SK-N-SH treated with all-trans-retinoic acid at 6 μM for 48 hours (cell line): ENCODE results near the gene DUSP11.

Experiments
- ATAC-seq: fragments of 200-7000 bp; cut with Tn5 transposase; 3 replicates; pipeline ENCODE4 v1.9.1; 2020; ENCODE audit warnings: mild to moderate bottlenecking, moderate library complexity
- ARNTL ChIP-seq: fragments of 450-650 bp; formaldehyde crosslinking; IDR thresholded peaks from 2 replicates; pipeline ENCODE4 v1.5.0; 2020; ENCODE audit warnings: low read depth, mild to moderate bottlenecking, moderate library complexity, borderline replicate concordance
- BACH2 ChIP-seq: fragments of 250-450 bp; sonication (Bioruptor Pico); IDR thresholded peaks from 2 replicates; pipeline ENCODE4 v1.9.0; 2021; ENCODE audit warnings: mild to moderate bottlenecking, borderline replicate concordance
- CSDC2 ChIP-seq: fragments of 250-450 bp; sonication (Bioruptor Pico); IDR thresholded peaks from 2 replicates; pipeline ENCODE4 v1.5.0; 2020; ENCODE audit warnings: mild to moderate bottlenecking, moderate library complexity
- CSRNP3 ChIP-seq: fragments of 250-450 bp; sonication (Bioruptor Pico); IDR thresholded peaks from 2 replicates; pipeline ENCODE4 v1.5.1; 2021; ENCODE audit warnings: mild to moderate bottlenecking, moderate library complexity
- ISL1 ChIP-seq: fragments of 250-450 bp; sonication (Bioruptor Pico); IDR thresholded peaks from 2 replicates; pipeline ENCODE4 v2.1.2; 2022; ENCODE audit warnings: mild to moderate bottlenecking, moderate library complexity
- OSR1 ChIP-seq: fragments of 250-450 bp; sonication (Bioruptor Pico); IDR thresholded peaks from 2 replicates; pipeline ENCODE4 v1.8.0; 2022; ENCODE audit warnings: moderate library complexity, mild to moderate bottlenecking, inconsistent platforms
- PATZ1 ChIP-seq: fragments of 250-450 bp; sonication (Bioruptor Pico); IDR thresholded peaks from 2 replicates; pipeline ENCODE4 v1.8.0; 2020; ENCODE audit warnings: mild to moderate bottlenecking, moderate library complexity, borderline replicate concordance
- POU6F1 ChIP-seq: fragments of 250-450 bp; sonication (Bioruptor Pico); IDR thresholded peaks from 2 replicates; pipeline ENCODE4 v1.8.0; 2021; ENCODE audit warnings: low read depth, mild to moderate bottlenecking, moderate library complexity, borderline replicate concordance
- PPARA ChIP-seq: fragments of 250-450 bp; sonication (Bioruptor Pico); IDR thresholded peaks from 2 replicates; pipeline ENCODE4 v1.5.0; 2020; ENCODE audit warnings: mild to moderate bottlenecking, borderline replicate concordance
- RARB ChIP-seq: fragments of 250-450 bp; sonication (Bioruptor Pico); IDR thresholded peaks from 2 replicates; pipeline ENCODE4 v1.8.0; 2021; ENCODE audit warnings: mild to moderate bottlenecking, moderate library complexity
- SNAI2 ChIP-seq: fragments of 250-450 bp; sonication (Bioruptor Pico); IDR thresholded peaks from 2 replicates; pipeline ENCODE4 v1.5.0; 2020; ENCODE audit warnings: mild to moderate bottlenecking, moderate library complexity
- TCF4 ChIP-seq: fragments of 250-450 bp; sonication (Bioruptor Pico); IDR thresholded peaks from 2 replicates; pipeline ENCODE4 v1.8.0; 2021; ENCODE audit warnings: mild to moderate bottlenecking, moderate library complexity, borderline replicate concordance
- TOX ChIP-seq: fragments of 250-450 bp; sonication (Bioruptor Pico); IDR thresholded peaks from 2 replicates; pipeline ENCODE4 v1.8.0; 2021; ENCODE audit warnings: mild to moderate bottlenecking, moderate library complexity, borderline replicate concordance
- TSHZ2 ChIP-seq: fragments of 250-450 bp; sonication (Bioruptor Pico); IDR thresholded peaks from 2 replicates; pipeline ENCODE4 v1.5.0; 2020; ENCODE audit warnings: mild to moderate bottlenecking, moderate library complexity
- ZC3H10 ChIP-seq: fragments of 250-450 bp; sonication (Bioruptor Pico); IDR thresholded peaks from 2 replicates; pipeline ENCODE4 v1.5.1; 2021; ENCODE audit warnings: mild to moderate bottlenecking, moderate library complexity
- ZFP3 ChIP-seq: fragments of 250-450 bp; sonication (Bioruptor Pico); IDR thresholded peaks from 2 replicates; pipeline ENCODE4 v1.5.0; 2020; ENCODE audit warnings: mild to moderate bottlenecking, moderate library complexity
- ZNF8 ChIP-seq: fragments of 450-650 bp; formaldehyde crosslinking; IDR thresholded peaks from 2 replicates; pipeline ENCODE4 v1.5.0; 2020; ENCODE audit warnings: mild to moderate bottlenecking, moderate library complexity

DUSP11 gene

GRCh38 chr2:73779467-73780236, at the start of gene DUSP11:
TSS of gene DUSP11 (minus strand) at chr2:73780103. CDS start at chr2:73779974, 129 bp downstream.
- no peak for TF ChIP-seq ZNF8 (CRISPR knock-in tag)
- TF ChIP-seq PPARA (CRISPR knock-in tag), result no peak
- TF ChIP-seq TSHZ2 (CRISPR knock-in tag), result no peak
- no peak for TF ChIP-seq PATZ1 (CRISPR knock-in tag)
- TF ChIP-seq, all 23 proteins: peak for 0
- ATAC-seq, result peak; percentile 98

- peak; percentile 89 for ATAC-seq
- TF ChIP-seq SNAI2 (CRISPR knock-in tag) (no peak), ZFP3 (CRISPR knock-in tag) (no peak), PATZ1 (CRISPR knock-in tag) (no peak), ZNF8 (CRISPR knock-in tag) (no peak), CSRNP3 (CRISPR knock-in tag) (no peak), ISL1 (no peak), TOX (CRISPR knock-in tag) (no peak), ZC3H10 (CRISPR knock-in tag) (no peak), TCF4 (CRISPR knock-in tag) (no peak), POU6F1 (CRISPR knock-in tag) (no peak), ARNTL (no peak), BACH2 (CRISPR knock-in tag) (no peak), CSDC2 (CRISPR knock-in tag) (no peak), RARB (CRISPR knock-in tag) (no peak)
Measured at GRCh38 chr2:73828818-73829570, 49.1 kb upstream of the DUSP11 start, which contains the start of gene STAMBP. TSS of gene STAMBP (plus strand) at chr2:73828961. CDS start at chr2:73830857, 1,896 bp downstream.

GRCh38 chr2:73828389-73828817, 48.5 kb upstream of the DUSP11 start:
- no peak for ATAC-seq
- TF ChIP-seq ARNTL, result no peak
- no peak for TF ChIP-seq OSR1 (CRISPR knock-in tag)
- TF ChIP-seq BACH2 (CRISPR knock-in tag), result no peak
